MG63 (cell line): Measurements from ENCODE around the gene C12orf75. TPM values are rescaled to one million over a fixed set of nuclear protein-coding genes. Genes with fewer than 3 reads are reported as not detected.

Source experiments
- DNase-seq: peaks from one replicate; pipeline ENCODE4 v3.0.0-alpha.2; 2020
- H3K27me3 ChIP-seq: fragments of 250-450 bp; sonication (Bioruptor Pico); 2 replicates; pipeline ENCODE4 v1.5.1; 2020; ENCODE audit warnings: mild to moderate bottlenecking, moderate library complexity
- H3K36me3 ChIP-seq: fragments of 250-450 bp; sonication (Bioruptor Pico); 2 replicates; pipeline ENCODE4 v1.5.1; 2020; ENCODE audit warnings: mild to moderate bottlenecking, moderate library complexity
- H3K4me3 ChIP-seq: fragments of 250-450 bp; sonication (Bioruptor Pico); 2 replicates; pipeline ENCODE4 v1.5.1; 2020; ENCODE audit warnings: mild to moderate bottlenecking, moderate library complexity
- H3K9me3 ChIP-seq: fragments of 250-450 bp; sonication (Bioruptor Pico); 2 replicates; pipeline ENCODE4 v1.5.1; 2020; ENCODE audit warnings: mild to moderate bottlenecking, moderate library complexity
- total RNA-seq: library from RNA; depleted of rRNA; stranded (reverse); fragments of >200 nt; shearing (Covaris generic); gene quantifications from 2 replicates; pipeline ENCODE4 v1.2.3, GENCODE V29; 2014; ENCODE audit warnings: low replicate concordance; rRNA removed

C12orf75 gene
- total RNA-seq = 189 and 250 TPM in 2 replicates

- DNase-seq = peak; percentile 93
- Histone ChIP-seq H3K9me3 (no peaks in the 10 kb centered on the region), H3K36me3 (peaks cover 4% of the 10 kb centered on the region; the same call in 1 of the 2 replicates), H3K27me3 (no peaks in the 10 kb centered on the region), H3K4me3 (peak within 1 kb of the TSS; percentile 75)
These were observed at the start of gene C12orf75 for GRCh38 chr12:105330283-105330930. C12orf75 (plus strand) TSS chr12:105330691; CDS start chr12:105330892, 201 bp downstream.

- Histone ChIP-seq H3K27me3 (no peaks in the 10 kb centered on the region), H3K9me3 (no peaks in the 10 kb centered on the region), H3K36me3 (no peaks in the 10 kb centered on the region), H3K4me3 (no peak overlapping the region)
- no peak for DNase-seq
These were observed 49.4 kb upstream of the C12orf75 start for GRCh38 chr12:105280966-105281693.

- no peaks in the 10 kb centered on the region for H3K27me3 ChIP-seq
These were observed 48.8 kb upstream of the C12orf75 start for GRCh38 chr12:105281694-105282049.

GRCh38 chr12:105285378-105285777 lies 45.1 kb upstream of the C12orf75 start:
- no peaks in the 10 kb centered on the region for H3K27me3 ChIP-seq
- DNase-seq = no peak
- no peak overlapping the region for H3K4me3 ChIP-seq
- H3K9me3 ChIP-seq = peaks cover 2% of the 10 kb centered on the region; the same call in 1 of the 2 replicates
- H3K36me3 ChIP-seq = no peaks in the 10 kb centered on the region

More at GRCh38 chr12:105281694-105282049, 48.8 kb upstream of the C12orf75 start:
- no peaks in the 10 kb centered on the region for H3K36me3 ChIP-seq
- DNase-seq = no peak
- no peak overlapping the region for H3K4me3 ChIP-seq
- no peaks in the 10 kb centered on the region for H3K9me3 ChIP-seq

- Histone ChIP-seq H3K36me3 (no peaks in the 10 kb centered on the region), H3K9me3 (peaks cover 2% of the 10 kb centered on the region; the same call in 1 of the 2 replicates), H3K27me3 (no peaks in the 10 kb centered on the region), H3K4me3 (no peak overlapping the region)
- DNase-seq = no peak
These were observed 43.1 kb upstream of the C12orf75 start for GRCh38 chr12:105287408-105287807.

GRCh38 chr12:105288311-105288996 lies 42.0 kb upstream of the C12orf75 start:
- no peak overlapping the region for H3K4me3 ChIP-seq
- H3K27me3 ChIP-seq = no peaks in the 10 kb centered on the region
- H3K36me3 ChIP-seq = no peaks in the 10 kb centered on the region
- DNase-seq = no peak
- H3K9me3 ChIP-seq = peaks cover 2% of the 10 kb centered on the region; the same call in 1 of the 2 replicates

GRCh38 chr12:105289114-105289904 lies 41.2 kb upstream of the C12orf75 start:
- Histone ChIP-seq H3K27me3 (no peaks in the 10 kb centered on the region), H3K4me3 (no peak overlapping the region), H3K36me3 (no peaks in the 10 kb centered on the region), H3K9me3 (peaks cover 2% of the 10 kb centered on the region; the same call in 1 of the 2 replicates)
- DNase-seq = no peak

- no peaks in the 10 kb centered on the region for H3K36me3 ChIP-seq
- H3K9me3 ChIP-seq = peaks cover 2% of the 10 kb centered on the region; the same call in 1 of the 2 replicates
- DNase-seq = no peak
- no peak overlapping the region for H3K4me3 ChIP-seq
- H3K27me3 ChIP-seq = no peaks in the 10 kb centered on the region
These were observed 39.0 kb upstream of the C12orf75 start for GRCh38 chr12:105291531-105291930.

- H3K36me3 ChIP-seq = no peaks in the 10 kb centered on the region
- peaks cover 4% of the 10 kb centered on the region; the same call in 1 of the 2 replicates for H3K9me3 ChIP-seq
- no peaks in the 10 kb centered on the region for H3K27me3 ChIP-seq
- H3K4me3 ChIP-seq = no peak overlapping the region
- peak; percentile 40 for DNase-seq
These were observed 37.8 kb upstream of the C12orf75 start for GRCh38 chr12:105292705-105293104.

- Histone ChIP-seq H3K27me3 (no peaks in the 10 kb centered on the region), H3K36me3 (no peaks in the 10 kb centered on the region), H3K9me3 (peaks cover 4% of the 10 kb centered on the region; the same call in 1 of the 2 replicates), H3K4me3 (no peak overlapping the region)
- no peak for DNase-seq
These were observed 37.3 kb upstream of the C12orf75 start for GRCh38 chr12:105293187-105293586.

- Histone ChIP-seq H3K27me3 (no peaks in the 10 kb centered on the region), H3K36me3 (no peaks in the 10 kb centered on the region), H3K4me3 (no peak overlapping the region), H3K9me3 (peaks cover 6% of the 10 kb centered on the region; the same call in 1 of the 2 replicates)
- DNase-seq = no peak
These were observed 36.3 kb upstream of the C12orf75 start for GRCh38 chr12:105294161-105294560.

GRCh38 chr12:105294886-105295479 lies 35.5 kb upstream of the C12orf75 start:
- H3K9me3 ChIP-seq = peaks cover 5% of the 10 kb centered on the region; the same call in 1 of the 2 replicates
- no peaks in the 10 kb centered on the region for H3K27me3 ChIP-seq
- no peak for DNase-seq
- H3K36me3 ChIP-seq = no peaks in the 10 kb centered on the region
- no peak overlapping the region for H3K4me3 ChIP-seq

- Histone ChIP-seq H3K36me3 (no peaks in the 10 kb centered on the region), H3K4me3 (no peak overlapping the region), H3K27me3 (no peaks in the 10 kb centered on the region), H3K9me3 (peaks cover 5% of the 10 kb centered on the region; the same call in 1 of the 2 replicates)
- no peak for DNase-seq
These were observed 34.1 kb upstream of the C12orf75 start for GRCh38 chr12:105296116-105297089.

- H3K4me3 ChIP-seq = no peak overlapping the region
- no peaks in the 10 kb centered on the region for H3K36me3 ChIP-seq
- H3K9me3 ChIP-seq = peaks cover 5% of the 10 kb centered on the region; the same call in 1 of the 2 replicates
- DNase-seq = no peak
- no peaks in the 10 kb centered on the region for H3K27me3 ChIP-seq
These were observed 29.6 kb upstream of the C12orf75 start for GRCh38 chr12:105300883-105301282.

- Histone ChIP-seq H3K9me3 (peaks cover 5% of the 10 kb centered on the region; the same call in 1 of the 2 replicates), H3K4me3 (no peak overlapping the region), H3K27me3 (no peaks in the 10 kb centered on the region), H3K36me3 (no peaks in the 10 kb centered on the region)
- no peak for DNase-seq
These were observed 28.8 kb upstream of the C12orf75 start for GRCh38 chr12:105301696-105302095.
